CD14-positive monocyte (primary cell): ENCODE data around the gene CHST12. TPM values are rescaled to one million over a fixed set of nuclear protein-coding genes. Genes with fewer than 3 reads are reported as not detected.

Experiments used
- DNase-seq, 3 donors: peaks; one replicate each; pipeline ENCODE4 v3.0.0-alpha.2; 2011 to 2022
- H2AFZ ChIP-seq: 2 replicates; pipeline ENCODE4 v1.6.0; 2012; ENCODE audit warnings: mild to moderate bottlenecking, low read depth, low read length, inconsistent platforms; ENCODE audit not compliant: insufficient read depth, poor library complexity, severe bottlenecking
- H3K27ac ChIP-seq, 2 donors: 1 replicate in 1 of 2; 2 replicates in 1 of 2; pipeline ENCODE4 v1.5.1; 2012 to 2013; ENCODE audit warnings: low read length in 2 of 2, control low read depth in 1 of 2, inconsistent platforms in 1 of 2, low read depth in 1 of 2, mild to moderate bottlenecking in 1 of 2
- H3K27me3 ChIP-seq, 2 donors: one replicate each; pipeline versions ENCODE4 v1.6.0 to v1.6.1; 2011 to 2013; ENCODE audit warnings: low read length in 2 of 2; ENCODE audit not compliant: control insufficient read depth in 2 of 2, insufficient read depth in 2 of 2
- H3K36me3 ChIP-seq, 2 donors: replicated peaks in 1 of 2; 1 replicate in 1 of 2; 2 replicates in 1 of 2; pipeline versions ENCODE4 v1.5.1 to v1.6.1; 2012 to 2013; ENCODE audit warnings: low read length in 2 of 2, control low read depth in 1 of 2, inconsistent platforms in 1 of 2, mild to moderate bottlenecking in 1 of 2; ENCODE audit not compliant: insufficient read depth in 2 of 2, control insufficient read depth in 1 of 2
- H3K4me1 ChIP-seq, 2 donors: 1 replicate in 1 of 2; 2 replicates in 1 of 2; pipeline versions ENCODE4 v1.5.1 to v1.6.1; 2012 to 2013; ENCODE audit warnings: low read length in 2 of 2, control low read depth in 1 of 2, inconsistent platforms in 1 of 2, mild to moderate bottlenecking in 1 of 2, moderate library complexity in 1 of 2; ENCODE audit not compliant: insufficient read depth in 2 of 2, control insufficient read depth in 1 of 2
- H3K4me2 ChIP-seq: replicated peaks from 2 replicates; pipeline ENCODE3; 2012; ENCODE audit warnings: low read length, moderate library complexity, mild to moderate bottlenecking; ENCODE audit not compliant: poor library complexity, severe bottlenecking; ENCODE audit errors: extremely low read depth
- H3K4me3 ChIP-seq, 3 experiments: fragments of 200-600 bp in 1 of 3; sonication (generic) in 1 of 3; replicated peaks in 1 of 3; 1 replicate in 2 of 3; 2 replicates in 1 of 3; pipeline ENCODE4 v1.5.1; 2011 to 2013; ENCODE audit warnings: low read length in 3 of 3, mild to moderate bottlenecking in 3 of 3, control low read depth in 2 of 3, low read depth in 2 of 3, inconsistent platforms in 1 of 3, moderate library complexity in 1 of 3
- H3K79me2 ChIP-seq: 2 replicates; pipeline ENCODE4 v1.6.0; 2012; ENCODE audit warnings: mild to moderate bottlenecking, control low read depth, inconsistent platforms, low read length, moderate library complexity; ENCODE audit not compliant: insufficient read depth
- H3K9ac ChIP-seq: 2 replicates; pipeline ENCODE4 v1.6.0; 2017; ENCODE audit warnings: low read length, mild to moderate bottlenecking; ENCODE audit not compliant: insufficient read depth, poor library complexity, severe bottlenecking
- H3K9me3 ChIP-seq, 2 donors: replicated peaks in 1 of 2; 1 replicate in 1 of 2; 2 replicates in 1 of 2; pipeline versions ENCODE4 v1.5.1 to v1.6.1; 2012 to 2013; ENCODE audit warnings: low read length in 2 of 2, control low read depth in 1 of 2; ENCODE audit not compliant: control insufficient read depth in 1 of 2, insufficient read depth in 1 of 2
- H4K20me1 ChIP-seq: 2 replicates; pipeline ENCODE4 v1.6.0; 2012; ENCODE audit warnings: mild to moderate bottlenecking, low read length, control low read depth, moderate library complexity; ENCODE audit not compliant: insufficient read depth
- H3K27ac Mint-ChIP-seq, 7 donors: one replicate each; pipeline ENCODE4 v1.8.0; 2020; ENCODE audit warnings: mild to moderate bottlenecking in 7 of 7, mixed read lengths in 7 of 7, moderate library complexity in 6 of 7, inconsistent platforms in 2 of 7
- H3K27me3 Mint-ChIP-seq, 3 donors: one replicate each; pipeline ENCODE4 v1.8.0; 2021 to 2022; ENCODE audit warnings: low read depth in 3 of 3, mild to moderate bottlenecking in 3 of 3, mixed read lengths in 3 of 3, moderate library complexity in 3 of 3, inconsistent platforms in 1 of 3
- H3K36me3 Mint-ChIP-seq, 2 donors: one replicate each; pipeline ENCODE4 v1.8.0; 2020; ENCODE audit warnings: mixed read lengths in 2 of 2, inconsistent platforms in 1 of 2, mild to moderate bottlenecking in 1 of 2
- H3K4me1 Mint-ChIP-seq: one replicate; pipeline ENCODE4 v1.8.0; 2020; ENCODE audit warnings: mild to moderate bottlenecking, mixed read lengths
- H3K4me3 Mint-ChIP-seq, 2 donors: one replicate each; pipeline ENCODE4 v1.8.0; 2020; ENCODE audit warnings: mild to moderate bottlenecking in 2 of 2, mixed read lengths in 2 of 2, moderate library complexity in 1 of 2
- H3K9me3 Mint-ChIP-seq, 7 donors: one replicate each; pipeline ENCODE4 v1.8.0; 2020 to 2022; ENCODE audit warnings: mixed read lengths in 7 of 7, mild to moderate bottlenecking in 6 of 7, moderate library complexity in 6 of 7, inconsistent platforms in 2 of 7
- WGBS: methylation state at CpG from one replicate; pipeline ENCODE4 v1.1.5; 2013; ENCODE audit warnings: missing lambda C conversion rate; ENCODE audit not compliant: insufficient coverage; 5-methylcytosine and 5-hydroxymethylcytosine counted together
- intact Hi-C, 2 donors: fragments of 100-400 bp; cut with micrococcal nuclease; formaldehyde crosslinking; loops; one replicate each; pipeline versions ENCODE4 v1.15.0 to v1.15.1; 2023
- polyA plus RNA-seq, 3 donors: library from polyadenylated mRNA; depleted of rRNA in 1 of 3; unstranded in 2 of 3; stranded (reverse) in 1 of 3; fragments of 300-500 nt in 2 of 3; fragments of >200 nt in 1 of 3; fragmentation: Illumina TruSeq in 2 of 3; gene quantifications; 1 replicate in 2 of 3; 2 replicates in 1 of 3; pipeline ENCODE4 v1.2.3, GENCODE V29; 2012 to 2021
- TF ChIP-seq, protein P1 (sequence below): fragments of 200-600 bp; IDR thresholded peaks from one replicate; pipeline ENCODE4 v1.8.0; 2022; ENCODE audit warnings: antibody characterized with exemption, mild to moderate bottlenecking

Gene CHST12
- polyA plus RNA-seq, 3 donors, result 5.8 to 10.6 (median 7.5) TPM

DNA sequence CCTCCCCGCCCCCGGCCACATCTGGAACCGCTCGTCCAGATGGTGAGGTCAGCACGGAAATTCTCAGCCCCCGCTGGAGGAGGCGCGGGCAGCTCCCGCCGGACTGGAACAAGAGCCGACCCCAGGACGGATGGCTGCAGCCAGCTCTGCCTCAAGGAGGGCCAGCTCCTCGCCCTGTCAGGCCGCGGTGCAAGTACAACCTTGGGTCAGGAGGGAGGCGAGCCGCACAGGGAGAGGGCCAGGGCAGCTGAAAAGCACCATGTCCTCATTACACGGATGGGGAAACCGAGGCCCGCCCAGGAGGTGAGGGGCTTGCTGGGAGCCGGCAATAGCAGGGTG, 76.6 kb downstream of the CHST12 start:
- Histone ChIP-seq H3K36me3 (no peaks in the 10 kb centered on the region), H3K4me1 (peaks cover 11 to 18% of the 10 kb centered on the region in 2 donors), H3K79me2 (no peaks in the 10 kb centered on the region), H2AFZ (no peak overlapping the region), H3K27me3 (peaks cover 0 to 4% of the 10 kb centered on the region in 2 donors), H3K4me3 (no peak overlapping the region), H3K4me2 (no peak overlapping the region), H3K27ac (no peak overlapping the region), H3K9ac (no peak overlapping the region), H3K9me3 (peaks cover 11 to 15% of the 10 kb centered on the region in 2 donors), H4K20me1 (no peaks in the 10 kb centered on the region)
- peaks cover 3 to 5% of the 10 kb centered on the region in 2 donors for H3K36me3 Mint-ChIP-seq
- DNase-seq, result no peak
- WGBS, result 79% methylated on average over 19 of the region's 21 CpGs
- TF ChIP-seq, protein P1, sequence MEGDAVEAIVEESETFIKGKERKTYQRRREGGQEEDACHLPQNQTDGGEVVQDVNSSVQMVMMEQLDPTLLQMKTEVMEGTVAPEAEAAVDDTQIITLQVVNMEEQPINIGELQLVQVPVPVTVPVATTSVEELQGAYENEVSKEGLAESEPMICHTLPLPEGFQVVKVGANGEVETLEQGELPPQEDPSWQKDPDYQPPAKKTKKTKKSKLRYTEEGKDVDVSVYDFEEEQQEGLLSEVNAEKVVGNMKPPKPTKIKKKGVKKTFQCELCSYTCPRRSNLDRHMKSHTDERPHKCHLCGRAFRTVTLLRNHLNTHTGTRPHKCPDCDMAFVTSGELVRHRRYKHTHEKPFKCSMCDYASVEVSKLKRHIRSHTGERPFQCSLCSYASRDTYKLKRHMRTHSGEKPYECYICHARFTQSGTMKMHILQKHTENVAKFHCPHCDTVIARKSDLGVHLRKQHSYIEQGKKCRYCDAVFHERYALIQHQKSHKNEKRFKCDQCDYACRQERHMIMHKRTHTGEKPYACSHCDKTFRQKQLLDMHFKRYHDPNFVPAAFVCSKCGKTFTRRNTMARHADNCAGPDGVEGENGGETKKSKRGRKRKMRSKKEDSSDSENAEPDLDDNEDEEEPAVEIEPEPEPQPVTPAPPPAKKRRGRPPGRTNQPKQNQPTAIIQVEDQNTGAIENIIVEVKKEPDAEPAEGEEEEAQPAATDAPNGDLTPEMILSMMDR, result no peak
- peaks cover 16% of the 10 kb centered on the region for H3K4me1 Mint-ChIP-seq
- intact Hi-C loops, result no loop called here
- no peak overlapping the region for H3K4me3 Mint-ChIP-seq
- peaks cover 15 to 25% (median 16%) of the 10 kb centered on the region in 3 donors for H3K27me3 Mint-ChIP-seq
- H3K27ac Mint-ChIP-seq, result no peak overlapping the region
- H3K9me3 Mint-ChIP-seq, result peaks cover 11 to 17% (median 13%) of the 10 kb centered on the region in 7 donors

DNA sequence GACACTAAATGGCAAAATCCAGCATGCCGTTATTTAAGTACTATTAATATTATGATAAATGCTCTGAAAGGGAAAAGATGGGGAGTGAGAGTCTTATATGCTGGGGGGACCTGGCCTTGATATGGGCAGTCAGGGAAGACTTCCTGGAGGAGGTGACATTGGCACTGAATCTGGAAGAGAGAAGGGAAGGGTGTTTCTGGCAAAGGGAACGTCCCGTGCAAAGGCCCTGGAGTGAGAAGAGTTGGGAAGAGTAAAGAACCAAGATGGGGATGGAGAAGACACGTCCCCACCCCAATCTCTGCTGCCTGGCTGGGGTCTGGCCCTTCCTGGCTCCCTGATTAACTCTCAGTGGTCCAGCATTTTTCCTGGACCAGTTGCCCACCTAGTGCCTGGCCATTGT, 77.8 kb downstream of the CHST12 start:
- Mint-ChIP-seq H3K27me3 (peaks cover 15 to 25% (median 16%) of the 10 kb centered on the region in 3 donors), H3K27ac (no peak overlapping the region), H3K9me3 (peaks cover 11 to 17% (median 13%) of the 10 kb centered on the region in 7 donors), H3K4me3 (no peak overlapping the region), H3K4me1 (peaks cover 16% of the 10 kb centered on the region), H3K36me3 (peaks cover 3 to 5% of the 10 kb centered on the region in 2 donors)
- Histone ChIP-seq H3K27me3 (peaks cover 0 to 4% of the 10 kb centered on the region in 2 donors), H3K27ac (no peak overlapping the region), H3K9ac (no peak overlapping the region), H3K4me3 (no peak overlapping the region), H2AFZ (no peak overlapping the region), H3K36me3 (no peaks in the 10 kb centered on the region), H4K20me1 (no peaks in the 10 kb centered on the region), H3K79me2 (no peaks in the 10 kb centered on the region), H3K9me3 (peaks cover 11 to 15% of the 10 kb centered on the region in 2 donors), H3K4me1 (peaks cover 11 to 18% of the 10 kb centered on the region in 2 donors), H3K4me2 (no peak overlapping the region)
- TF ChIP-seq, protein P1, result no peak
- no peak for DNase-seq
- WGBS, result 80% methylated on average over 1 of the region's 4 CpGs
- intact Hi-C loops, result no loop called here
